Gastroesophageal sphincter (tissue), 3 donors: ENCODE measurements around the gene ZNF630.
"Not testable (repeated sequence)": the region's sequence is repeated elsewhere in the genome, so short reads cannot be mapped to it uniquely, and the experiment has no call there.

ENCODE experiments used
- CTCF ChIP-seq, 4 experiments: fragments of 200-600 bp in 2 of 4; fragments of 450-650 bp in 2 of 4; sonication (generic) in 1 of 4; IDR thresholded peaks; one replicate each; pipeline ENCODE4 v1.5.1; 2017 to 2019; ENCODE audit warnings: antibody characterized with exemption in 4 of 4, mild to moderate bottlenecking in 2 of 4, moderate library complexity in 2 of 4
- POLR2A ChIP-seq, 2 donors: fragments of 450-650 bp; IDR thresholded peaks; one replicate each; pipeline ENCODE4 v1.6.1; 2017; ENCODE audit warnings: antibody characterized with exemption in 2 of 2, mild to moderate bottlenecking in 2 of 2, moderate library complexity in 1 of 2
- POLR2AphosphoS5 ChIP-seq: sonication (generic); formaldehyde crosslinking; IDR thresholded peaks from one replicate; pipeline ENCODE4 v1.6.1; 2017; ENCODE audit warnings: antibody characterized with exemption

- not testable (repeated sequence) for TF ChIP-seq CTCF (IDR thresholded peaks at IDR 0.05); POLR2A (IDR thresholded peaks at IDR 0.05); POLR2AphosphoS5
These were observed 21.1 kb upstream of the ZNF630 start for GRCh38 chrX:48092558-48092957.
